HG03558 (cell line): ENCODE data around the gene ZBTB21.

ENCODE experiments used
- ATAC-seq: cut with Tn5 transposase; IDR thresholded peaks from one replicate; pipeline ENCODE4 v1.9.1; 2021; ENCODE audit warnings: moderate number of reproducible peaks; ENCODE audit not compliant: unreplicated experiment; ENCODE audit errors: extremely low read depth

The ZBTB21 gene

DNA sequence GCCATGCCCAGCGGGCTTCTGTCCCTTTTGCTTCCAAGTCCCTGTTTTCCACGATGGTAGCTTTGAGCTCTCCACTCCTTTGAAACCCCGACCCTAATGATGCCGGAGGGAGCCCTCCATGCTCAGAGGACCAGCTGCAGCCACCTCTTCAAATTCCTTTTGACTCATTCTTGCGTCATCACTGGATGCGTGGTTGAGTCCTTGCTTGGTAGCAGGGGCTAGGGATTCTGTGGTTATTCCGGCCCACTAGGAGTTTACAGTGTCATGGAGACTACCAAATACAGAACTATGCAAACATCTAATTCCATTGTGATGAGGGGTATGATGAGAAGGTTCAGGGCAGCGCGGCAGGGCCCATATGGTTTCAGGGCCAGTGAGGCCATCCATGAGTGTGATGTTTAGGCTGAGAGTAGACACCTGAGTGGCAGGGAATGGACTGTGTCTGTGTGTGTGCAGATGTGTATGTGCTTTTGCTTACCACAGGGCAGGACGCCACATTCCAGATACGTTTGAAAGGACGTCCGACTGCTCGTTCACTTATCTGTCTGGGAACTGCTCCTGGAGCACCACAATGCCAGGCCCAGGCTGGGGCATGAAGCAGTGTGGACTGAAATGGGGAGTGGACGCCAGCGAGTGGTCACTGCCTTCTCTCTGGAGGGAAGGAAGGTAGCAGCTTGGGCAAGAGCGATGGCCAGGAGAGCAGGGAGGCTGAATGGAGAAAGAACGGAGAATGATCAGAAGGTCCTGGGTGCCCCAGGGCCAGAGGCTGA lies 30.4 kb upstream of the ZBTB21 start:
- ATAC-seq = no peak

DNA sequence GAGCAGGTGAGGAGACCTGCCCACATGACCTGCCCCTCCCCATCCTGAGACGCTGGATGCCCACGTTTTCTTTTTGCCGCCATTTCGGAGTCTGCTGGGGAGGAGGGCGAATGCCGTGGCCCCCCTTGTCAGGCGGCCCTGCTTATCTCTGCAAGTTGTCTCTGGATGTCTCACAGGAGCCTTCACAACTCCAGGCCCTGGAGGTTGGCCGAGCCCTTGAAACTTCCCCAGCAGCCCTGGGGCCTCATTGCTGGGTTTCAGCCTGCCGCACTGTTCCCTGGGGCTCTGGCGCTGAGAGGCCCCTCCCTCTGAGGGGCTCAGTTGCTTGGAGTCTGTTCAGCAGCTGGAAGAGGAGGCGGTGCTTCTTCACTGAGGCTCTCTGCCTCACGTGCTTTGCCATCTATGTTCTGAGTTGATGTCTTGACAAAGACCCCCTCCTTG lies 29.8 kb upstream of the ZBTB21 start:
- no peak for ATAC-seq

DNA sequence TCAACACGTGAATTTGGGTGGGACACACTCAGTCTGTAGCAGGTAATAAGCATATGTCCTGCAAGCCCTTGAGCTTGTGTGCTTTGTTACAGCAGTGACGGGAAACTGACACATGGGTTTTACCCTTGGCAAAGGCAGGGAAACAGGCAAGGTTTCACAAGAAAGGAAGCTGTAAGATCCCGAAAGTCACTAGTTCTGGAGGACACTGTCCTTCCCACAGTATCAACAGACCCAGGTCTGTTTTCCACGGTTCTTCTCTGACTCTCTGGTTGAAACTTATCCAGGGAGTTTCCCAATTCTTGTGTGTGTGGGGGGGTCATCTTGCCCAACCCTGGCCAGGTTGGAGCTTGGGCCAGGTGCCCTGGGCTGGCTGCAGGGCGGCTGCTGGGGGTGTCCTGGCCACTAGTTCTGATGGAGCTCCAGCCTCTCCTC lies 29.3 kb upstream of the ZBTB21 start:
- ATAC-seq = no peak

DNA sequence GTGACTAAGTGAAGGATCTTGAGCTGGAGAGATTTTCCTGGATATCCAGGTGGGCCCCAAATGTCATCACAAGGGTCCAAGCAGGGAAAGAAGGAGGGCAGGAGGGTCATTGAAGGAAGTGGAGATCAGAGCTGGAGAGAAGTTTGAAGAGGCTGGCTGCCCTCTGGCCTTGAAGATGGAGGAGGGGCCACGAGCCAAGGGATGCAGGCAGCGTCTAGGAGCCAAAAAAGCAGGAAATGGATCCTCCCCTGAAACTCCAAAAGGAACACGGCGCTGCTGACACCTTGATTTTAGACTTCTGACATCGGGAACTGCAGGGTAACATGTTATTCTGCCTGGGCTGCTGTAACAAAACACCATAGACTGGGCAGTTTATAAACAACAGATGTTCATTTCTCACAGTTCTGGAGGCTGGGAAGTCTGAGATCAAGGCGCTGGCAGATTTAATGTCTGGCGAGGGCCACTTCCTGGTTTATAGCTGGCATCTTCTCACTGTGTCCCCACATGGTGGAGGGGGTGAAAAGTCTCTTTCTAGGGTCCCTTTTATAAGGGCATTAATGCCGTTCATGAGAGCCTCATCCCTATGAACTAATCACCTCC lies 28.8 kb upstream of the ZBTB21 start:
- ATAC-seq = no peak

DNA sequence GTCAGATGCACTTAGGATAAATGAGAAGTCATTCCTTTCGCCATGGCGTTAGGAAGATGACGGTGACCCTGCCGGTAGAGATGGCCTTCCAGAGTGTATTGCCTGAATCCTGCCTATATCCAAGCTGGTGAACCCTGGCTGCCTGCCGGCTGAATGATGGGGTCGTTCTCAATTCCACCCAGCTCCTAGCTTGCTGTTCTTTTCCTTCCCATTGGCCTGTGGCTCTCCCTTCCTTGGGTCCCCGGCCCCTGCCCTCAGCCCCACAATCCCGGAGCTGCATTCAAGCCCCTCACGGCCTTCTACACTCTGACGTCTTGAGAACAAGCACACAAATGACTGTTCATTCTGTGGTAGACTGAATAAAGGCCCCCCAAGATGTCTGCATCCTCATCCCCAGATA lies 28.2 kb upstream of the ZBTB21 start:
- ATAC-seq = no peak

DNA sequence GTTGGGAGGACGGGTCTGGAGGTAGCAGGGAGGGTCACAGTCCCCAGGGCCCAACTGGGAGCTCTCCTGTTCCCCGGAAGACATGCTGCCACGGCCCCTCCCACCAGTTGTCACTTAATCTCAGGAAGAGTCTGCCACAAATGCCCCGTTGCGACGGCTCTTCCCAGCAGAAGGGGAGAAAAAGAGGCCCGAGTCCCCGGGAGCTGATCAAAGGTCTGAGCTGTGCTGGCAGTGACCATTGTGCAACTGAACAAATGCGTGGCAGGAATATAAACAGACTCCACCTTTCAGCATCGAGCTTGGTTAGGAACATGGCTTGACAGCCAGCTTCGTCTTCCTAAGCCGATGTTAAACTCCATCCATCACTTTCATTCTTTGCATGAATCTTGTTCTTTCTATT lies 27.8 kb upstream of the ZBTB21 start:
- no peak for ATAC-seq

DNA sequence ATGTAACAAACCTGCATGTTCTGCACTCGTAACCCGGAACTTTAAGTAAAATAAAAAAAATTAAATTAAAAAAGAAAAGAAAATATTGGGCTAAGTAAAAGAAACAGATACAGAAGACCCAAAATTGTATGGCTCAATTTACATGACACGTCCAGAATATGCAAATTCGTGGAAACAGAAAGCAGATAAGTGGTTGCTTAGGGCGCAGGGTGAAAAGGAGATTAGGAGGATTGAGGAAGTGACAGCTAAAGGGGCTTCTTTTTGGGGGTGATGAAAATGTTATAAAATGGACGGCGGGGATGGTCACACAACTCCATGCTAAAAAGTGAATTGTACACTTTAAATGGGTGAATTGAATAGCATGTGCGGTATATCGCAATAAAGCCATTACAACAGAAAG lies 27.4 kb upstream of the ZBTB21 start:
- ATAC-seq = no peak

DNA sequence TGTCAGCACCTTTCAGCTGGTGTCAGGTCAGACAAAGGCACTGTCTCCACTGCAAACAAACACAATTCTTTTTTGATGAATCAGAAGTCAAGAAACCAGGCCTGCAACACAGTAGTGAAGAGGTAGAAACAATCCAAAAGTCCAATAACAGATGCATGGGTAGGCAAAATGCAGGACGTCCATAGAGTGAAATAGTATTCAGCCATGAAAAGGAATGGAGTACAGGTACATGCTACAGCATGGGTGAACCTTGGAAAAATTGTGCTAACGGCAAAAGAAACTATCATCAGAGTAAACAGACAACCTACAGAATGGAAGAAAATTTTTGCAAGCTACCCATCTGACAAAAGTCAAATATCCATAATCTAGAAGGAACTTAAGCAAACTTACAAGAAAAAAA lies 26.2 kb upstream of the ZBTB21 start:
- ATAC-seq = no peak

DNA sequence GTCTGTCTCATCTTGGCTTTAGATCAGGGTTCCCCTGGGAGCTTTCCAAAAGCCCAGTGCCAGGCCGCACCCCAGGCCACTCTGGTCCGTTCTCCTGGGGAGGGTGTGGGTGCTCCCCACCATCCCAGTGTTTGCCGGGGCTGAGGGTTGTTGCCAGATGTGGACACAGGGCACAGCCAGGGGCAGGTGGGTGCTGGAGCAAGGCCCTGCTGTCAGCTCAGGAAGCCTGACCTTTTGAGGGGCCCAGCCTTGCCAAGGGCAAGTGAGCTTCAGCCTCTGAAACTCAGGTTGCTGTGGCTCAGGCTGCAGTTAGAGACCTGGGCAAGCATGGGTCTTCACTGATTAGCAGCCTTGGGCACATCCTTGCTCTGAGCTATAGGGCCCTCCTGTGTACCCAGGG lies 22.8 kb upstream of the ZBTB21 start:
- no peak for ATAC-seq

DNA sequence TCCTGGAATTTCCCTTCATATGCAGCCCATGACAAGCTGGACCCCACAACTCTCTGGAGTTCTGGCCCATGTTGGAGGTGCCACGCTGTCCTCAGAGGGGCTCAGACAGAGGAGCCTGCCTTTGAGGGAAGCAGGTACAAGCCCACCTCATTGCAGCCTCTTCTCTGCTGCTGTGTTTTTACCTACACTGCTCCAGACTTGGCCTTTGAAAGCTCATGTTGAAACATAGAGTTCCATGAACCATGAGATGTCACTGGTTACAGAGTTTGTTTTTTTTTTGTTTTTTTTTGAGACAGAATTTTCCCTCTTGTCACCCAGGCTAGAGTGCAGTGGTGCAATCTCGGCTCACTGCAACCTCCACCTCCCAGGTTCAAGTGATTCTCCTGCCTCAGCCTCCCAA lies 22.1 kb upstream of the ZBTB21 start:
- ATAC-seq = no peak

DNA sequence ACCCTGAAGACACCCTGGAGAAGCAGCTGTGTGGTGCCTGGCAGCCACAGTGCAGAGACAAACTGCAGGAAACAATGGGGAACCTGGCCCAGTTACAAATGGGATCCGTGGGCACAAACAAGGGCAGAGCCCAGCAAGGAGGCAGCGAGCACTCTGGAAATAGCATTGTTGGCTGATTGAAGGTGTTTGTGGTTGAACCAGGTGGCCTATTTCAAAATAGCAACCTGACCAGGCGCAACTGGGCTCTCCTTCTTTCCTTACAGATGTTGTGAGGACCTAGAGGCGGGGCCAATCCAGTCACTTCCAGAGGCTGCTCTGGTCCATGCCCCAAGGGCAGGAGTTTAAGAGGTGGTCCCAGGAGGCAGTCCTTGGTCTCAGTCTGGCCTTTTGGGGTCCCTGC lies 21.7 kb upstream of the ZBTB21 start:
- ATAC-seq = no peak

DNA sequence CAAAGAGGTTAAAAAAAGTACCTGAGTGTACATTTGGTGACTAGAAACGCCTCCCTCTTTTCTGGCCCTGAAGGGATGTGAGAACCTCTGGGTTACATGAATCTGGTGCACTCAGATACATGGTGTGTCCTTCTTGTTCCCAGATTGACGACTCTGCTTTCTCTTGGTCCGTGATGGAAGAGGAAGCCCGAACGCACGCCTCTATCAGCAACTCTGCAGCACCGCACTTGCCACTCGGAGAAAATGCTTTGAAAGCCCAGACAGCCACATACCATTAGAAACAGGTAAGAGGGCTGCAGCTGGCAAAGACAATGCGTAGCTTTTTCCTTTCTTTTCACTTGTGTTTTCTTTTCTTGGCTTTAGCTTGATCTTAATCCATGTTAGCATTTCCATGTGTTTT lies 21.1 kb upstream of the ZBTB21 start:
- no peak for ATAC-seq

DNA sequence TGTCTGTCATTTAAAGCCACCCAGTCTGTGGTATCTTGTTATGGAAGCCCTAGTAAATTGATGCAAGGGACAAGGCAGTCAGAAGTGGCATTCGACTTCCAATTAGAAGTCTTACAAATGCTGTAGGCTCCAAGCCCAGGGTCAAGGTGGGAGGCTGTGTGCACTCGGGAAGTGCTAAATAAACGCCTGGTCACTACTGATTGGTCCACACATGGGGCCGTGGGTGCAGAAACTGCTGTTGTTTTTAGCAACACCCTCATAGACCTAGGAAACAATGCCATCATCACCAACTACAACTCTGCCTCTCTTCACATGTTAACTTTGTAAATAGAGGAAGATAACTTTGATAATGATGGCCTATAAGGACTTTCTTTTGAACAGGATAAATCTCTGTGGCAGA lies 20.2 kb upstream of the ZBTB21 start:
- ATAC-seq = no peak

DNA sequence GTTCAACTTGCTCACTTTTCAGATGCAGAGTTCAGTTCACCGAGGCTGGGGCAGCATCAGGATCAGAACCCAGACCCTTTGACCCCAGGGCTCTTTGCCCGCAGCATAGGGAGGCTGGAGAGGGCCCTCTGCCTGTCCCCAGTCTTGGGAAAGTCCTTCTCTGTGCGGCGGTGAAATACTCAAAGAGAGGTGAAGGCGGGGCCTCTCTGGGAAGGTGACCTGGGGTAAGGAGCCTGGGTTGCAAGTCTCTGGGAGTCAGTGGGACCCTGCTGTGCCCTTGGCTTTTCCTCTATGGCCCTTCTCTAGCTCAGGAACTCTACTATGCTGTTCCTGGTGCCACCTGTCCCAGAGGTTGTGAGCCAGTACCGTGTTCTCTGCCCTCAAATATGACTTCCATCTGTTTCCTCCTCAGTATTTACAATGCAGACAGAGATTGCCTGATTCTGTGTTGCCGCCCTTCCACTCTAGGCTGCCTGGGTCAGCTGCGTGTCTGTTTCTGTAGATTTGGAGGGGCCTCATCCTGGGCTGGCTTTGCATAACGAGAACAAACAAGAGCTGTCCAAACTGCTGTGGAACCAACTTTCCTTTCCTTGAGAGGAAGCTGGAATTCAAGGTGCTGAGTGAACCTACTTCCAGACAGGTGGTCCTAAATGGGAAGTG lies 18.7 kb upstream of the ZBTB21 start:
- ATAC-seq = no peak

DNA sequence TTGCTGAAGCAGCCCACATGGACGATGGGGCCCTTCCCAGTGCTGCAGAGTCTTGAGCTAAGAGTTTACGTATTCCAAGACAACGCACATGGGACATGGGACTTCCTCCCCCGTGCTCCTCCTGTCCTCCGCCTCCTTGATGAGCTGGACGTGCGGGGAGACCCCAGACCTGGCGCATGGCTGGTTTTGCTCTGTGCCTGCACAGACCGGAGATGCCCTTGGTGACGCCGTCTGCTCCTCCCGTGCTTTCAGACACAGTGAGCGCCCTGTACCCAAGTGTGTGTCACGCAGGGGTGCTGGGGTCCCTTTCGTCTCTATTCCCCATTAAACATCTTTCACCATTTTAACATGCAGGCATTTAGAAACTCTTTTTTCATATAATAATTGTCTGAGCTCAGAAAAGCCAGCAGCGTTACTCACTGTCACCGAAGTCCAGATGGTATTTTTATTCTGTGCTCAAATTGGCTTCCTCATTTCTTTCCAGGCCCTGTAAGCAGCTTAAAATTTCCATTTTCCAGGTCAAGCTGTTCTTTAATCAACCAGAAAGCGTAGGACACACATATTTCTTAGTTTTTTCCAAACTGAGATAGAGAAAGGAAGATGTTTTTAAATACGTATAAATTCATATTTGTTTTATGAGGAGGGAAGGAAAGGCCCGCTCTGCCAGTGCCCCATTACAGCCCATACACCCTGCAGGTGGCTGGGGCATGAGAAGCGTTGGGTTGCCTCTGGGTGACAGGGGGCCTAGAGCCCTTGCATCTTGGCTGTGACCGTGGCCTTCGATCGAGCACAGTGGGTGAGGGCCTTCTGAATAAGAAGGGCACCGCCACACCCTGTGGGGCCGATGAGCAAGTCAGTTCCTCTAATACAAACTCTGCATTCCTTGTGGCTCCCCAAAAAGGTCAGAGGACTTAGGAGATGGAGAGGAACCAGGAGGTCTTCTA lies 17.9 kb upstream of the ZBTB21 start:
- ATAC-seq = no peak

DNA sequence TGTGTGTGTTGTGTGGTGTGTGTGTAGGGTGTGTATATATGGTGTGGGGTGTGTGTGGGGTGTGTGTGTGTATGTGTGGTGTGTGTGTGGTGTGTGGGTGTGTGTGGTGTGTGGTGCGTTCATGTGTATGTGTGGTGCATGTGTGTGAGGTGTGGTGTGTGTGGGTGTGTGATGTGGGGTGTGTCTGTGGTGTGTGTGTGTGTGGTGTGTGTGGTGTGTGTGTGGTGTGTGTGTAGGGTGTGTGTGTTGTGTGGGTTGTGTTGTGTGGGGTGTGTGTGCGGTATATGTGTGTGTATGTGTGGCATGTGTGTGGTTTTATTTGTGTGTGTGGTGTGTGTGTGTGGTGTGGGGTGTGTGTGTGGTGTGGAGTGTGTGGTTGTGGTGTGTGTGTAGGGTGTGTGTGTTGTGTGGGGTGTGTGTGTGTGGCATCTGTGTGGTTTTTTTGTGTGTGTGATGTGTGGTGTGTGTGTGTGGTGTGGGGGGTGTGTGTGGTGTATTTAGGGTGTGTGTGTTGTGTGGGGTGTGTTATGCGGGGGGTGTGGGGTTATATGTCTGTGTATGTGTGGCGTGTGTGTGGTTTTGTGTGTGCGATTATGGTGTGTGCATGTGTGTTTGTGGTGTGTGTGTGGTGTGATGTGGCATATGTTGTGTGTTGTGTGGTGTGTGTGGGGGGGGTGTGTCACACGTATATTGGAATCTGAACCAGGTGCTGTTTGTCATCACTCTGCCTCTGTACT lies 17.1 kb upstream of the ZBTB21 start:
- ATAC-seq = no peak

DNA sequence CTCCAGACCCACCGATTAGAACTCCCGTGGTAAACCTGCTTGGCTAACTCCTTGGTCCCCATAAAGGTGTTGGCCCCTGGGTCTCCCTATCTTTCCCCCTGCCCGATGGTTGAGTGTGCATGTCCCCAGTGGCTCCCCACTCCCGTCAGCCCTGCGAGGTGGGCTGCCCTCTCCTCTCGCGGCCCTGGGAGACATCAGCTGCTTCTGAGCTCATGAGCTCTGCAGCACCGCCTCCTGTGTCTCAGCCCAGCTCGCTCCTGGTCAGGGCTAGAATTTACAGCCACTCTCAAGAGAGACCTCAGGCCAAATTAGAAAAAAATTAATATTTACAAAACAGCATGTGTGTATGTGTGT lies 15.9 kb upstream of the ZBTB21 start:
- no peak for ATAC-seq

DNA sequence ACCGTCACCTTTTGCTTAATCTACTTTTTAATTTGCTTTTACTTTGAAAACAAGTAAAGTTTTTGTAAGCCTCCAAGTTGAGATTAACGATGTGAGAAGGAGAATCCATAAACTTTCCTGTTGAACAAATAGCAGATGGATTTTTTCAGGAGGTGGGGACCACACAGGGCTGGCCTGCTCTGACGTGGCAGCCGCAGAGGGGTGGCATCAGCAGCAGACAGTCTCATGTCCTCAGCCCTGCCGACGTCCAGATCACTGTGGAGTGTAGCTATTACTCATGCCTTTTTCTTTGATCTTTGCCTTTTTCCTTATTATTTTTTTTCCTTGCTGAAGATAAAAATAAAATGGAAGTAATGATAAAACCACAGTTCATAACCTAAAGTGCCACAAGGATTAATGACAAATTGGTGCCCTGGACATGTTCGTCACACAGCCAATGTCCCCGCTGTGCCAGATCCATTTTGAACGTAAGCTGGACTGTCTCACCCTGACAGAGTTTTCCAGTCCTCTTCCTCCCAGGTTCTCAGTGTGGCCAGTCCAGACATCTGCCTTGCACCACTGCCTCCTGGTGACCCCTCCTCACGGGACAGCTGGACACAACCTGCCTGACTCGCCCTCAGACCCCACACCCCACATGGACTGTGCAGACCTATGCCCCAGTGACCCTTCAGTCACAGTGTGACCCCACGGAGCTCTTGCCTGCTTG lies 15.4 kb upstream of the ZBTB21 start:
- no peak for ATAC-seq

DNA sequence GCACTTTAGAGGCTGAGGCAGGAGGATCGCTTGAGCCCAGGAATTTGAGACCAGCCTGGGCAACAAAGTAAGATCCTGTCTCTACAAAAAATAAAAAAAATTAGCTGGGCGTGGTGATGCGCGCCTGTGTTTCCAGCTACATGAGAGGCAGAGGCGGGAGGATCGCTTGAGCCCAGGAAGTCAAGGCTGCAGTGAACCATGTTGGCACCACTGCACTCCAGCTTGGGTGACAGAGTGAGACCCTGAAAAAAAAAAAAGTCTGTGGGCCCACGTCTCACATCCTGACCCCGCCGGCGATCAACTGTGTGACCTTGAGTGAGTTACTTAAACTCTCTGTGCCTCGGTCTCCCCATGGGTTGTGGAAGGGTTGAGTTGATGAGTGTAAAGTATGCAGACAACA lies 12.7 kb upstream of the ZBTB21 start:
- no peak for ATAC-seq

DNA sequence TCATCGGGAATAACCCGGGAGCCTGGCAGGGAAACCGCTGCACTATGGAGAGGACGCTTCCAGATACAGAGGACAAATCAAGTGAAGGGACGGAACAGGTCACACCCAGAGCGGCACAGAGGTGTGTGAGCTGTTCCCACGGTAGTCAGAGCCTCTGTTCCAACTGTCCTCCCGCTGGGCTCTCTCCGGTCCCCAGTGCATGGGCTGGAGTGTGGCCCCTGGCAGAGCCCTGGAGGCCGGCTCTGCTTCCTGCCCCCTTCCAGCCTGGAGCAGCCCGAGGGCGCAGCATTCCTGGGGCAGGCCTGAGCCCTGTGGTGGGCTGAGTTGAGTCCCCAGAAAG lies 11.9 kb upstream of the ZBTB21 start:
- ATAC-seq = no peak
